Stimulated activated CD8-positive, alpha-beta memory T cell treated with anti-CD3 and anti-CD28 coated beads, Interleukin-12 subunit alpha, Interleukin-12 subunit beta, amount 100 ng/mL, for 1 hour (primary cell): Measurements from ENCODE around the gene HOXA2.

ENCODE experiments used
- DNase-seq: peaks from one replicate; pipeline ENCODE4 v3.0.0-alpha.2; 2020; ENCODE audit warnings: low read depth

Gene HOXA2

DNA sequence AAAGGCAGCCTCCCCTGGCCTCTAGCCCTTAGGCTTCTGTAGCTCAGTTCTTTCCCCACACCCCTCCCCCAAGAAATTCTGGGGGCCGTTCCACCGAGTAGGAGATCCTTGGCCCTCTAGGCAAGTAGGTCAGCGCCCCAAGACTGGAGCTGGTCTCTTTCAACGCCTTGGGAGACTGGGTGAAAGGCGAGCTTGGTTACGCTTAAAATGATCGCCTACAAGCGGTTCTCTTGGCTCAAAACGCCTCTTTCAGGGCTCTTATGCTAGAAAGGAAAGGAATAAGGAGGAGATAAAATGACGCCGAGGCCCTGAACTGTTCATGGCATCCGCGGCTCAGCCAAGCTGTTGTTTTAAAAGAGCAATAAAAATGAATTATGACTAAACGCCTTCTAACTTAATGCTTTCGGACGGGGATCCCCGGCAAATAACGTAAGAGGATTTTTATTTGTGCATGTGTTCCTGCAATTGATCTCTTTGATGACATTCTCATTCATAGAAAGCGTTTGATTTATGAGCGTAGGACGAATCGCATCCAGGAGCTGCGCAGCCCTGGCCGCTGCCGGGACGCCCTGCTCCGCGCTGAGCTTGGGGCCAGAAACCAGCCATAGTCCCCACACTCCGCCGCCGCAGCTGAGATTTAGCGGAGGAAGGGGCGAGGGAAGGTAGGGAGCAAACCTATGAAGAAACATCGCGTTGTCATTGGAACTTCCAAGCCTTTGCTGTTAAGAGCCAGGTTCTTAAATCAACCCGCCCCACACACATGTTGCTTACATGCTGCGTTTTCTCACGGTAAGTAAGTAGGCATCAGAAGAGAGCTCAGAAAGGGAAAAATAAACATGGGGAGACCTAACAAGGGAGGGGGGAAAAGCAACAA lies 3.7 kb downstream of the HOXA2 start:
- no peak for DNase-seq

GRCh38 chr7:27097686-27098577 lies 4.6 kb downstream of the HOXA2 start:
- no peak for DNase-seq

DNA sequence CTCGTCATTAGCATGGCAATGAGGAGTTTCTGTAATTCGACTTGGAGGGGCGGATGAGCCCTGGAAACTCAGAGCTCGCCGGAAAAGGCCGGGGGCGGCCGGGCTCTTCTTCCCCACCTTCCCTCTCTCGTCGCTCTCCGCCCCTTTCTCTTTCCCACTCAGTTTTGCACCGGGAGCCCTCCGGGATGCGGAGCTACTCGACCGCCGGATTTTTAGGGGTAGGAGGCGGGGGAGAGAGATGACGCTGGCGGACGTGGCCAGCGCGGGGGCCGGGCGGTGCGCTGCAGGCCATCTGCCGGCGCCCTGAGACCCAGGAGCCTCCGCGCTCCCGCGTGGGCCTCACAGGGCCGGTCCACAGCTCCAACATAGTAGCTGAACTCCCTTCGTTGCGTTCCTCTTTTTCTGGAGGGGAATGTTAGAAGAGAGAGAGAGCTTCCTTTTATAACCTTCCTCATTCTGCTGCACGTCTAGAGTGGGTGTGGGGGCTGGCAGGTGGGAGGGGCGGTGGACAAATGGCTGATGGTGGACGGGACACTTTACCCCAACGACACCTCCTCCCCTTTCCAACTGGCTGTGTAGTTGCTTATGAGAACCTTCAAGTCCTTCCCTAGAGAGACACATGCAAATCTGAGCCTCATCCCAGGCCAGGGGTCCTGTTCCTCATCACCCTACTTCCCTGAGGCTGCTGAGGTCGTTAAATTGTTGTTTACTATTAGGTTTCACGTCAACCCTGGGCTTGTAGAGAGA lies 5.5 kb downstream of the HOXA2 start:
- no peak for DNase-seq

GRCh38 chr7:27095897-27096767 lies 6.4 kb downstream of the HOXA2 start, which contains the start of gene HOXA1:
Gene HOXA1 (minus strand): TSS chr7:27096000. CDS start chr7:27095912, 88 bp downstream.
- DNase-seq = peak; percentile 49

DNA sequence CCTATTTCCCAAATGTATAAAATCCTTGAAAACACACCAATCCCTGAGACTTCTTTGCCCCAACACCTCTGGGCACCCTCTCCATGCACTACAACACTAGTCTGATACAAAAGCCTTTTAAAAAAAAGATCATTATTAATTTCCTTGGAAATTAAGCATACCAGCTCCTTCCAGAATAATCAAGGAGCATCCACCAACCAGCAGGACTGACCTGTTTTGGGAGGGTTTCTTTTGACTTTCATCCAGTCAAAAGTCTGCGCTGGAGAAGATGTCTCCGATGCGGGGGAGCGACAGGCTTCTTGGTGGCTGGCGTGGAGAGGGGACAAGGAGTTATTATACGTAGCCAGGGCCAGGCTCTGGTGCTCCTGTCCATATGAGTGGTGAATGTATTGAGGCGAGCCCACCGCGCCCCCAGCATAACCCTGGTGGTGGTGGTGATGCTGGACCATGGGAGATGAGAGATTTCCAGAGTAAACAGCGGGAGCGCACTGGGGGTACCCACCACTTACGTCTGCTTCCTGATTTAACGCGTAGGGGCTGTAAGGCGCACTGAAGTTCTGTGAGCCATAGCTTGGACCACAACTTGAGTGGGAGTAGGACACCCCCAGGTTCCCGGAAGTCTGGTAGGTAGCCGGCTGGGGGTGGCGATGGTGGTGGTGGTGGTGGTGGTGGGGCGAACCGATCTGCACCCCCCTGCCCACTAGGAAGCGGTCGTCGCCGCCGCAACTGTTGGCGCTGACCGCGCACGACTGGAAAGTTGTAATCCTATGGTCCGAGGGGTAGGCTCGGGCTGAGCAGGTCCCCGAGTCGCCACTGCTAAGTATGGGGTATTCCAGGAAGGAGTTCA lies 7.2 kb downstream of the HOXA2 start:
- no peak for DNase-seq

GRCh38 chr7:27094304-27095049 lies 8.0 kb downstream of the HOXA2 start:
- DNase-seq = no peak

- DNase-seq = no peak
Observed at GRCh38 chr7:27093184-27093895, 9.1 kb downstream of the HOXA2 start.

- DNase-seq = no peak
Observed at GRCh38 chr7:27092819-27093110, 9.7 kb downstream of the HOXA2 start.

DNA sequence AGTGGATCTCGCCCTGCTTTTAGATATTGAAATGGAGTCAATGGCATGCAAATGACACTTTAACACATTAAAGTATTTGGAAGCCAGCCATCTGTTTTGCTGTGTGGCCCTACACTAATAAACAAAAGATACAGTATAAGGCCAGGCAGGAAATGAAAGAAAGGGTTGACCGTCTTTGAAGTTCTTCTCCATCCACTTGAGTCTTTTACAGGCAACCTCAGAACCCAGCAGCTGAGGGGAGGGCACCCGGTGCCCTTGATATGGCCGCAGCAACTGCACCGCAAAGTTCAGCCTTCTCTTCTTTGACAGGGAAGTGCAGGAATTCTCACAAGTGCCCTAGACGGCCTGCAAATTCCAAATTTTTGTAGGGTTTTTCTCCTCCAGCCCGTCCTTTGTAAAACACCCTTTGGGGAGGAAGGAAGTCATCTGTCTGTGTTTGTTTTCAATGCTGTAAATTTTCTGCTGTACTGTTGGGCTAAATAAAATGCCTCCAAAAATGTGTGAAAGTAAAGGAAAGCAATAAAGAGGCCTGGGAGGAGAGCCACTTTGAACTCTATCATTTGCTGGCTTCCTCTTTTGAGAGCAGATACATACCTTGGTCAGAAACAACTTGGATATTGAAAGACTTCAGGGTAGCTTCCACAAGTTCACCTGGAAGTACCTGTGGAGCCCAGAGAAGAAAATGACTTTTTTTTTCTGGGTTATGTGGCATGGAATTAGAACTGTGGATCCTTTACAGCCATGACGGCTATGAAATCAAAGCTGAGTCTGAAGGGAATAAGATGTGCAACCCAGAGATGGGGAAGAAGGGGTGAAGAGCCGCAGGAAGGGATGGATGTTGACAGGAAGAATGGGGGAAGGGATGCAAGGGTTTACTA lies 10.3 kb downstream of the HOXA2 start:
- no peak for DNase-seq

GRCh38 chr7:27091105-27091504 lies 11.4 kb downstream of the HOXA2 start:
- no peak for DNase-seq

DNA sequence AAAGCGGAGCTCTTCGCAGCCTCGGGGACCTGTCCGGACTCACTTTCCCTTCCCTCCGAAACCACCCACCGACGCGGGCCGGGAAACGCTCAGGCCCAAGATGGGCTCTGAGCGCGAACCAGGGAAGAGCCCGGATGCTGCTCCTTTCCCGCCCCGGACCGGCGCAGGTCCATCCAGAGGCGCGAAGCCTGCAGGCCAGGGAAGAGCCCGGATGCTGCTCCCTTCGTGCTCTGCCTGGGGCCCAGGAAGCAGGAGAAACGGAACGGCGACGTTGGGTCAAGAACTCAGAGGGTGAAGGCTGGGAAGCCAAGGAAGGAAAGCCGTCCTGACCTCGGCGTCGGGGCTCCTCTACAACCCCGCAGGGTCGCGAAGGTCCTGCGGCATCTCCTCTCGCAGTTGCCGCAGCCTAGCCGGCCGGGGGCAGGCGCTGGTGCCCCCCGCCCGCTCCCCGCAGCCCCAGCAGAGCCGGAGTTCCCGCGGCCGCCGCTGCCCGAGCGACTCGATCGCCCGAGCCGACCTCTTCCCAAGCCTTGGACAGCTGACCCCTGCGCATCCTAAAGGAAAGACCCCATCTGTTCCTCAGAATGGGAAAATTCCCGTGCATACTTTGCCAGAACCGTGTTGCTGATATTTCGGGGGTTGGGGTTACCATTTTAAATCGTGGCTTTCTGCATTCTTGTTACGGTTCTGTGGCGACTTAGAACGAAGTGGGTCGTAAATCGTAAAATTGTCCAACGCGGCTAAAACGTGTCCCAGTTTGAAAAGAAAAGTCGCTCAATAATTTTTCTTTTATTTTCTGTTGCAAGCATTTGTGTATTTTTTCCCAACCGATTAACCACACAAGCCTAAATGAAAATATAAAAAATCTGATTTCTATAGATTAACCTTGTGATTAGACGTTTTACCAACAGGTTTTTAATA lies 14.2 kb downstream of the HOXA2 start:
- no peak for DNase-seq

GRCh38 chr7:27083646-27084045 lies 18.8 kb downstream of the HOXA2 start:
- DNase-seq = no peak

- DNase-seq = no peak
Observed at GRCh38 chr7:27082171-27082570, 20.3 kb downstream of the HOXA2 start.

DNA sequence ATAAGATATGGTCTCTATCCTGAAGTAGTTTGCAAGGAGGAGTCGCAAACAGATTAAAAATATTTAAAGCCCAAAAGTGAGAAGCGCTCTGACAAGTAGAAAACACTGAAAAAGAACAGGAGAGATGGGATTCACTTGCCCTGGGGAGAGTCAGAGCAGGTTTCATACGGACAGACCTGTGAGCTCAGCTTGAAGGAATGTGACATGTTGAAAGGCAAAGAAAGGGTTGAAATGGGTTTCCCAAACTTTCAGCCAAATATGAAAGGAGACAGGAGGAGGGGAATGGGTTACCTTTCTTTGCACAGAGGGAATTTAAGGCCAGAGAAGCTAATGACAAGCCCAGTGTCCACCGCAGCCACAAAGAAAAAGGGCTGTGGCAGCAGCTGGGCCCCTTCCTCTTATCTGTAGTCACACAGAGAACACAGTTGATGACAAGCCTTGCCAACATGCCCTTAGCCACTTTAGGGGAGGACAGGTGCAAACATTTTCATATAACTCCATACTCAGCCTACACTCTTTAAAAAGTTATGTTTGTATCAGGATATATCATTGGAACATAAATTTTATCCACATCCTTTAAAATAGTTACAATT lies 21.5 kb downstream of the HOXA2 start:
- DNase-seq = no peak

DNA sequence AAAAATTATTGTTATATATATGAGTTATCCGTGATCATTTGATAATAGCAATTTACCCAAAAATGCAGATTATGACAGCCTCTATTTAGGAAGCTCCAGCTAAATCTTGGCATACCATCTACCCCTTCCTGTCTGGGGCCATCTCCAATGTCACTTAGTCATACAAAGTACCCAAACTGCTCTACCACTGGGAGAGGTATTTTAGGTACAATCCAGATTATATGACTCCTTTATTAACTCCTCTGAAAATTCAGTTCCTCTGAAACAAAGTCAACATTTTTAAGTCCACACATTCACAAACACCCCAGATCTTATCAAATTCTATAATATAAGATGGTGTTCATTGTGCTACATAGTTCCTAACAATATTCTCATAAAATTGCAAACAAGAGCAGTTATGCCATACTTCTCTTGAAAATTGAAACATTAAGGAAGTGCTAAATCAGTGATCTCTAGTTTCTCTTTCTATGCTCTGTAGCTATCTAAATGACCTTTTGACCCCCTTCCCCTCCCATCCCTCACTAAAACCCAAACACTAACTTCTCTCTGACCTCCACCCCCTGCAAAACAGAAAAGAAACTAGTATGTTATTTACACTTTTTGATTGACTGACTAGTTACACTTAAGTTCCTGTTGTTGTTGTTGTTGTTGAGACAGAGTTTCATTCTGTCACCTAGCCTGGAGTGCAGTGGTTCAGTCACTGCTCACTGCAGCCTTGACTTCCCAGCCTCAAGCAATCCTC lies 23.1 kb downstream of the HOXA2 start:
- DNase-seq = no peak
